GM19468 (cell line): ENCODE results near the gene SLC25A6.
"Not testable (repeated sequence)": the region's sequence is repeated elsewhere in the genome, so short reads cannot be mapped to it uniquely, and the experiment has no call there.

ENCODE experiments used
- ATAC-seq: cut with Tn5 transposase; IDR thresholded peaks from one replicate; pipeline ENCODE4 v1.9.1; 2021; ENCODE audit warnings: mild to moderate bottlenecking, moderate library complexity, moderate number of reproducible peaks; ENCODE audit not compliant: unreplicated experiment; ENCODE audit errors: extremely low read depth

Gene SLC25A6

DNA sequence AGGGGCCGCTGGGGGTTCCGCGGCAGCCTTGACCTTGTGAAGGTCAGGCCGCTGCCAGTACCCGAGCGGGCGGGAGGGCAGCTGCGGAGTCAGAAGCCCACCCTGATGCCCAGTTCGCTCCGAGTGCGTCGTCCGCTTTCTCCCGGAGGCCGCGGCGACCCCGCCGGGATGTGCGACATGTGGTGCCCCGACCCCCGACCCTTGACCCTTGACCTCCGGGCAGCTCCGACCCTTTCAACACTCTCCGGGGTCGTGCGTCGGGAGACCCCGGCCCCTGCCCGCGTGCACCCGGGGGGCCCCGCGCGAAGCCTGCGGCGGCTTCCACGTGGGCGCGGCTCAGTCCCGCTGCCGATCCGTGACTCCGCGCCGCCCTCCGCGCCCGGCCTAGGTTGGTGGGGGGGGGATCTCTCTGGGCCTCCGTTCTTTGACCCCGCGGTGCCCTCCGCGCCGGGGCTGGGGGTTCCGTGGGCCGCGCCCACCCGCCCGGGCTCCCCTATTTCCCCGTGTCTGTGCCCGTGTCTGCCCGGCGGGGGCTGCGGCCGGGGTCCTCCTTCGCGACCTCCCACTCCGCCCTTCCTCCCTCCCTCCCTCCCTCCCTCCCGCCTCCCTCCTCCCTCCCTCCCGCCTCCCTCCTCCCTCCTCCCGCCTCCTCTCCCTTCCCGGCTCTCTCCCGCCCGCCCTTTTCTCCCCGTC is 609 bp upstream of the SLC25A6 start:
- no peak for ATAC-seq

DNA sequence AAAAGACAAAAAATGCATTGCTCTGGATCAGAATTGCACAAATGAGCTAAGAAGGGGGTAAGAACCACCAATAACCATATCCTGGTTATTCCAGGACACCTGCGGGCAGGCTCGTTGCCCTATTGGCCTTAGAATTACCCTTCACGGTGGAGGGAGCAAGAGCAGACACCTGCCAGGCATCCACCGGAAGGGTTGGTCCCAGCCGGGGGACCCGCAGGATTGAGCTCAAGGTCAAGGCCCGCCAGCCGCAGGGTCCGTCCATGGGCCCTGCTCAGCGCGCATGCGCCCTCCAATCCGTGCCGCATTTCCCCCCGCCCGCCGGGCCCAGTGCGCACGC is 575 bp downstream of the SLC25A6 start:
- ATAC-seq, result no peak

DNA sequence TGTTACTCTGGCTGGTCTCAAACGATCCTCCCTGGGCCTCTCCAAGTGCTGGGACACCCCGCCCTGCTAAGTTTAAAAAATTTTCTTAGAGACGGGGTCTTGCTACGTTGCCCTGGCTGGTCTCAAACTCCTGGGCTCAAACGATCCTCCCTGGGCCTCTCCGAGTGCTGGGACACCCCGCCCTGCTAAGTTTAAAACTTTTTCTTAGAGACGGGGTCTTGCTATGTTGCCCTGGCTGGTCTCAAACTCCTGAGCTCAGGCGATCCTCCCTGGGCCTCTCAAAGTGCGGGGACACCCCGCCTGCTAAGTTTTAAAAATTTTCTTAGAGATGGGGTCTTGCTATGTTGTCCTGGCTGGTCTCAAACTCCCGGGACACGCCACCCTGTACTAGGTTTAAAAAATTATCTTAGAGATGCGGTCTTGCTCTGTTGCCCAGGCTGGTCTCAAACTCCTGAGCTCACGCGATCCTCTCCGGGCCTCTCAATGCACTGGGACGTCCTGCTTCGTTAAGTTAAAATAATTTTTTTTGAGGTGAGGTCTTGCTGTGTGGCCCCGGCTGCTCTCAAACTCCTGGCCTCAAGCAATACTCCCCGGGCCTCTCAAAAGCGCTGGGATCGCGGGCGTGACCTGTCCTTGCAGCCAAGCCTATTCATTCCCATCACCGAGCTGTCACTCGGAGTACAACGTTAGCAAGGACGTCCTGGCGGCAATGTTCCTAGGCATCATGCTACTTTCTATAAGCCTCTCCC is 1.1 kb downstream of the SLC25A6 start:
- ATAC-seq, result no peak

DNA sequence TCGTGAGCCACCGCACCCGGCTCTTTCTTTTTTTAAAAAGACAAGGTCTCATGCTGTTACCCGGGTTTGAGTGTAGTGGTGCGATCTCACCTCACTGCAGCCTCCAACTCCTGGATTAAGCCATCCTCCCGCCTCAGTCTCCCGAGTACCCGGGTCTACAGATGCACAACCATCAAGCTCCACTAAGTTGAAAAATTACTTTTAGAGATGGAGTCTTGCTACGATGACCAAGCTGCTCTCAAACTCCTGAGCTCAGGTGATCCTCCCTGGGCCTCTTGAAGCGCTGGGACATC is 2.0 kb downstream of the SLC25A6 start:
- no peak for ATAC-seq

DNA sequence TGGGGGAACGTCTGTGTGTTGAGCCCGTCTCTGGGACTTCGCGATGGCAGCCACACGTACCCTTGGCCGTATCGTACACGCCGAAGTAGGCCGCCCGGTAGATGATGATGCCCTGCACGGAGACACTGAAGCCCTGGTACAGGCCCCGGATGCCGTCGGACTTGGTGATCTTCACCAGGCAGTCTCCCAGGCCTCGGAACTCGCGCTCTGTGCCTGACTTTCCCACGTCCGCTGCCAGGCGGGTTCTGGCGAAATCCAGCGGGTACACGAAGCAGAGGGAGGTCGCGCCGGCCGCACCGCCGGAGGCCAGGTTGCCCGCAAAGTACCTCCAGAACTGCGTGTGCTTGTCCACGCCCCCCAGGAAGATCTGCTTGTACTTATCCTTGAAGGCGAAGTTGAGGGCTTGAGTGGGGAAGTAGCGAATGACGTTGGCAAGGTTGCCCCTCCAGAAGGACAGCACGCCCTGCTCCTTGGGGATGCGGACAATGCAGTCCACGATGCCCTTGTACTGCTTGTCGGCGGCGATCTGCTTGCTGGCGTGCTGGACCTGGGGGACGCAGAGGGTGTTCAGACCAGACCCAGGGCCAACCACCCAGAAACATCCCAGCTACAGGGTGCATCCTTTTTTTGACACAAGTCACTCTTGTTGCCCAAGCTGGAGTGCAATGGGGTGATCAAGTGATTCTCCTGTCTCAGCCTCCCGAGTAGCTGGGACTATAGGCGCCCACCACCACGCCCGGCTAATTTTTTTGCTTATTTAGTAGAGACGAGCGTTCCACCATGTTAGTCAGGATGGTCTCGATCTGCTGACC is 2.5 kb downstream of the SLC25A6 start:
- no peak for ATAC-seq

DNA sequence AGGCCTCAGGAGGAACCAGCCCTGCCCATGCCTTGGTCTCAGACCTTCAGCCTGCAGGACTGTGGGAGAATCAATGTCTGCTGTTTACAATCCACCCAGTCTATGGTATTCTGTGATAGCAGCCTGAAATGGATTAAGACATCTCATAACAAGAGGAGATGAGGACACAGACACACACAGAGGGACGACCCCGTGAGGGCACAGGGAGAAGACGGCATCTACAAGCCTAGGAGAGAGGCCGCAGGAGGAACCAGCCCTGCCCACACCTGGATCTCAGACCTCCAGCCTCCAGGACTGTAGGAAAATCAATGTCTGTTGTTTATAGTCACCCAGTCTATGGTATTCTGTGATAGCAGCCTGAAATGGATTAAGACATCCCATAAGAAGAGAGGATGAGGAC is 3.3 kb downstream of the SLC25A6 start:
- ATAC-seq, result no peak

DNA sequence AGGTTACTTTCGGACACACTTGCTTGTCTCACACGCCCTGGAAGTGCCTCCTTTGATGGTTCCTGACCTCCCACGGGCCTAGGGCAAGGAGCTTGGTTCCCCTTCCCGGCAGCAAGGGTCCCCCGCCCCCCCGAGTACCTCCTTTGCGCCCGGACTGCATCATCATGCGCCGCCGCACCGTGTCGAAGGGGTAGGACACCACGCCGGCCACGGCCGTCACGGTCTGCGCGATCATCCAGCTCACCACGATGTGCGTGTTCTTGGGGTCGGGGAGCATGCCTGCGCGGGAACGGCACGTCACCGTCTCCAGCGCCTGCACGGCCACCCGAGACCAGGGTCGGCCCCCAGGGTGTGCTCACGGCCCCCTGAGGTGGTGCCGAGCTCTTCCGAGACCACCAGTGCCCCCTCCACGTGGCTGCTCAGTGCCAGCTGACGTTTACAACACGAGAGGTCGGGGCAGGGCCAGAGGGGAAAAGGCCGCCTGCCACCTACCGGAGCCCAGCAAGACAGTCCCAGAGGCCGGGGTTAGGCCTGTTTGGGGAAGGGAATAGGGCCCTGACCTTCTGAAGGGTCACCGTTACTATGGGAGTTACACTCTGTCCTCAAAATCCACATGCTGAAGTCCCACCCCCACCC is 4.7 kb downstream of the SLC25A6 start:
- no peak for ATAC-seq

DNA sequence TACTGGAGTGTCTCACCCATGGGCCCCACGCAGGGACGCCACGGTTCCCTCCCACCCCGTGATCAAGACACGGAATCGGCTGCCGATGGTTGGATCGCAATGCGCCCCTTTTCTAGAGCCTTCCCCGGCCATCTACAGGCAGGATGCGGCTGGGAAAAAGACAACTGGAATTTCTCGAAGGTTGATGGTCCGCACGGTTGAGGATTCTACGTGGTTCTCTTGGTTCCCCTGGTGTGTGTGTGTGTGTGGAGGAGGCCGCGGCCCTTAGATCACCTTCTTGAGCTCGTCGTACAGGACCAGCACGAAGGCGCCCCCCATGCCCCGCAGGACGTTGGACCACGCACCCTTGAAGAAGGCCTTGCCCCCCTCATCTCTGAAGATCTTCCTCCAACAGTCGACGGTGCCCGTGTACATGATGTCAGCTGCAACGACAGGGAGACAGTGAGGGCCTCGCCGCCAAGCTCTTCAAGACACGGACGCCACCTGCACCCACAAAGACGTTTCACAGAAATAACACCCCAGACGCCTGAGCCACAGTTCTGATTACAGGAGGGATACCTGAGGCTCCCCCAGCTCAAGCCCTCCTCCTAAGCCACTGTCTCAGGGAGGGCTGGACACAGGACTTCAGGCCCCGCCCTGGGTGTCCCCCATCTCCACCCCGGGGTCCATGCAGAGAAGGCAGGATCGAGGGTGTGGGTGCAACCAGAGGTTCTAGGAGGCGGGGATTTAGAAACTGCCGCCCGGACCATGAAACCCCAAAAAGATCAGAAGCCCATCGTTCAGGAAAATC is 5.4 kb downstream of the SLC25A6 start:
- no peak for ATAC-seq

DNA sequence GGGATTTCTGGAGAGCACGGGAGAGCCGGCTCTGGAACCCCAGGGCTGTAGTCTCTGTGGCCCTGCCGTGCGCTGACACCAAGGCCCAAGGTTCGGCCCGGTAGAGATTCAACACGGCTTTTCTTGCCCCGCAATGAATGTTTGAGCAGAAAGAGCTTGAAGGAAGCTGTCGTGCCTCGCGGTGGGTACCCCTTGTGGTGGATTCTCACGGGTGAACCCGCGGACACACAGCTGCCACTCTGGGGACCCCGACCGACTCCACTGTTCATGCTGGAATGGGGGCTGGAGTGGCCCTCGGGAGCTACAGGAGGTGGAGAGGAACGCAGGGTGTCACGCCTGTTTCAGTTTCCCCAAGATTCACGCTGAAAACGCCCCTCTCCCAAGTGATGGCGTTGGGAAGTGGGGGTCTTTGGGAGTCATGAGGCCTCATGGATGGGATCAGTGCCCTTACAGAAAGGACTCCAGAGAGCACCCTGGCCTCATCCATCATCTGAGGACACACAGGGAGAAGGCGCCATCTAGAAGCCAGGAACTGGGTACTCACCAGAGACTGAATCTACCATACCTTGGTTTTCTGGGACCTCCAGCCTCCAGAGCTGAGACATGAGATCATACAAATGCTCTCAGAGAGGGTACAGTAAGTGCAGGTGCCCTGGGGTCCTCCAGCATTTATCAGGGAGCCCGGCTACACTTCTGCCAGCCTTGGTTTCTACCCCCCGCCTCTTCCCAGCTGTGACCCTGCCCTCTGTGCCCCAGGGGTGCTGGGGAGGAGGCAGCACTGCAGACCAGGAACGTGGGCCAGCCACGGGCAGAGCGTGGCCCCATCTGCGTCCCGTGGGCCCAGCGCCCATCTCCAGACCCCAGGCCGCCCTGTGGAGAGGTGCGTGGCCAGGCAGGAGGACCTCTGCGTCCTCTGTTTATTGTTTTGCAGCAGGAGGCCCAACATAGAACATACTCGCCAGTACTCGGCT is 6.4 kb downstream of the SLC25A6 start:
- ATAC-seq, result no peak

DNA sequence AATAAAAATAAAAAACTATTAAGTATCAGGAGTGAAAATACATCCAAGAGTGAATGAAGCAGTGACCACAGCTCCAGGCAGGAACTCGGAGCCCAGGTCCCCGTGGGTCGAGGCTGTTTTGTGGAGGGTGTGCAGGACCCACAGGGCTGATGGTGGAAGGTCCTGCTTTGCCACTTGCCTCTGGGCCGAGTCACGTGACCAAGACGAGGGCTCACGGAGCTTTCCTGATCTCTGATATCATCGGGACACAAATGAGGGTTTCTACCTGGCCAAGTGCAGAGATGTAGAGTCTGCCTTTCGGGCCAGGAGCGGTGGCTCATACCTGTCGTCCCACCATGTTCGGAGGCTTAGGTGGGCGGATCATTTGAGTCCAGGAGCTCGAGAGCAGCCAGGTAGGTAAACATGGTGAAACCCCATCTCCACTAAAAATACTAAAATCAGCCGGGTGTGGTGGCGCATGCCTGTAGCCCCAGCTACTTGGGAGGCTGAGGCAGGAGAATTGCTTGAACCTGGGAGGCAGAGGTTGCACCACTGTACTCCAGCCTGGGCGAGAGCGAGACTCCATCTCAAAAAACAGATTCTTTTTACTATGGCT is 7.2 kb downstream of the SLC25A6 start:
- ATAC-seq, result no peak

DNA sequence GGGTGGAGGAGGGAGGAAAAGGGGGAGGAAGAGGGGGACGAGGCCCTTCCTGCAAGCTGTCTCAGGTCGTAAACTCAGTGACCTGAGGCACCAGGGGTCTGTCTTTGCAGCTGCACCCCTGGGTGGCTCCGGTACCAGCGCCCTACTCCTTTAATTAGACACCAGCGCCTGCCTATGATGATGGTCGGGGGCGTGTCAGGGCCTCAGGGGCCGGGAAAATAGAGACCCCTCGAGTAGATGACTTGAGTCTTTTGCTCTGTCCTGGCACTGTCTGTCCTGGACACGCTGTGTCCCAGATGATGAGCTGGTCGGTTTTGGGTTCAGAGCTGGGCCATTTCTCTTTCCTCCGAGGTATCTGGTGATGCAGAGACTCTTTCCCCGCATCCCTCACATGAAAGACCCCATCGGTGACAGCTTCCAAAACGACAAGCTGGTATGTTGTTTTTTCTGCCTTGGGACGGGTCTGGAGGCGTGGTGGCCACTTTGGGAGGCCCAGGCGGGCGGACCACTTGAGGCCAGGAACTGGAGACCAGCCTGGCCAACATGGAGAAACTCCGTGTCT is 11.2 kb downstream of the SLC25A6 start:
- no peak for ATAC-seq

DNA sequence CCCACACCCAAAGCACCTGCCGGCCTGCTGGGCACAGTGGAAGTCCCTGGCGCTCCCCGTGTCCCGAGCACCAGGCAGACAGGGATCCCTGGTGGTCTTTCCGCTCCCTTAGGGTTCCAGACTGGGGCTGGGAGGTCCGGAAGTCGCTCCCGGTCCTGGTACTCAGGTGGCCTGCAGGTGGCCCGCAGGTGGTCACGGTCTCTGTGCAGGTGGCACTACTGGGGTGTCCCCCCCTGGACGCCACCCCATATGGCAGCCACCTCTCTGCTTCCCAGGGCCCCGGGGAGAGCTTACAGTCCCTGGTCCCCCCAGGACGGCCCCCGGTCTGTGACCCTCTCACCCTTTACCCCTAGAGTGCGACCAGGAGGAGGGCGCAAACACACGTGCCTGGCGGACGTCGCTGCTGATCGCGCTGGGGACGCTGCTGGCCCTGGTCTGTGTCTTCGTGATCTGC is 13.6 kb downstream of the SLC25A6 start:
- ATAC-seq, result no peak

DNA sequence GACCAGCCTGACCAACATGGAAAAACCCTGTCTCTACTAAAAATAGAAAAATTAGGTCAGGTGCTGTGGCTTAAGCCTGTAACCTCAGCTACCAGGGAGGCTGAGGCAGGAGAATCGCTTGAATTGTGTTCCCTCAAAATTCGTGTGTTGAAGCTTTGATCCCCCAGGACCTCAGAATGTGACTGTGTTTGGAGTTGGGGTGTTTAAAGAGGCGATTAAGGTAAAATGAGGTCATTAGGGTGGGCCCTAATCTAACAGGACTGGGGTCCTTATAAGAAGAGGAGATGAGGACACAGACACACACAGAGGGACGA is 23.6 kb downstream of the SLC25A6 start:
- no peak for ATAC-seq

DNA sequence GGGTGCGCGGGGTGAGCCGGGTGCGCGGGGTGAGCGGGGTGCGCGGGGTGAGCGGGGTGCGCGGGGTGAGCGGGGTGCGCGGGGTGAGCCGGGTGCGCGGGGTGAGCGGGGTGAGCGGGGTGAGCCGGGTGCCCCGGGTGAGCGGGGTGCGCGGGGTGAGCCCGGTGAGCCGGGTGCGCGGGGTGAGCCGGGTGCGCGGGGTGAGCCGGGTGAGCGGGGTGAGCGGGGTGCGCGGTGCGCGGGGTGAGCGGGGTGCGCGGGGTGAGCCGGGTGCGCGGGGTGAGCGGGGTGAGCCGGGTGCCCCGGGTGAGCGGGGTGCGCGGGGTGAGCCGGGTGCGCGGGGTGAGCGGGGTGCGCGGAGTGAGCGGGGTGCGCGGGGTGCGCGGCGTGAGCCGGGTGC is 25.6 kb downstream of the SLC25A6 start:
- ATAC-seq, result not testable (repeated sequence)

DNA sequence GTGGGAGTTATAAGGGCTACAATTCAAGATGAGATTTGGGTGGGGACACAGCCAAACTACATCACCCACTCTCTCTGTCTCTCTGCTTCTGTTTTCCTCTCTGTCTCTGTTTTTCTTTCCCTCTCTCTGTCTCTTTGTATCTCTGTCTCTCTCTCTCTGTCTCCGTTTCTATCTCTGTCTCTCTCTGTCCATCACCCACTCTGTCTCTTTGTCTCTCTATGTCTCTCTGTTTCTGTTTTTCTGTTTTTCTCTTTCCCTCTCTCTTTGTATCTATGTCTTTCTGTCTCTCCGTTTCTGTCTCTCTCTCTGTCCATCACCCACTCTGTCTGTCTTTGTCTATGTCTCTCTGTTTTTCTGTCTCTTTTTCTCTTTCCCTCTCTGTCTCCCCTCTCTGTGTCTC is 30.0 kb downstream of the SLC25A6 start:
- no peak for ATAC-seq

DNA sequence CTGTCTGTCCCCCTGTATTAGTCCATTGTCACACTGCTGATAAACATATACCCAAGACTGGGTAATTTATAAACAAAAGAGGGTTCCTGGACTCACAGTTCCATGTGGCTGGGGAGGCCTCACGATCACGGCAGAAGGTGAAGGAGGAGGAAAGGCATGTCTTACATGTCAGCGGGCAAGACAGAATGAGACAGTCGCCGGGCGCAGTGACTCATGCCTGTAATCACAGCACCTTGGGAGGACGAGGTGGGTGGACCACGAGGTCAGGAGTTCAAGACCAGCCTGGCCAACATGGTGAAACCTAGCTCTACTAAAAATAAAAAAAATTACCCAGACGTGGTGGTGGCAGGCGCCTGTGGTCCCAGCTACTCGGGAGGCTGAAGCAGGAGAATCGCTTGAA is 30.6 kb downstream of the SLC25A6 start:
- no peak for ATAC-seq

DNA sequence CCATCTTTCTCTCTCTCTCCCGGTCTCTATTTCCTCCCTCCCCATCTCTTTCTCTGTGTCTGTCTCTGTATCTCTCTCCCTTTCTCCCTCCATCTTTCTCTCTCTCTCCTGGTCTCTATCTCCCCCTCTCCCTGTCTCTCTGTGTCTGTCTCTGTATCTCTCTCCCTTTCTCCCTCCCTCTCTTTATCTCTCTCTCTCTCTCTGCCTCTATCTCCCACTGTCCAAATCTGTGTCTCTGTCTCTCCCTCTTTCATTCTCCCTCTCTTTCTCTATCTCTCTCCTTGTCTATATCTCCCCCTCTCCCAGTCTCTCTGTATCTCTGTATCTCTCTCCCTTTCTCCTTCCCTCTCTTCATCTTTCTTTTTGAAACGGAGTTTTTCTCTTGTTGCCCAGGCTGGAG is 31.7 kb downstream of the SLC25A6 start:
- ATAC-seq, result no peak

DNA sequence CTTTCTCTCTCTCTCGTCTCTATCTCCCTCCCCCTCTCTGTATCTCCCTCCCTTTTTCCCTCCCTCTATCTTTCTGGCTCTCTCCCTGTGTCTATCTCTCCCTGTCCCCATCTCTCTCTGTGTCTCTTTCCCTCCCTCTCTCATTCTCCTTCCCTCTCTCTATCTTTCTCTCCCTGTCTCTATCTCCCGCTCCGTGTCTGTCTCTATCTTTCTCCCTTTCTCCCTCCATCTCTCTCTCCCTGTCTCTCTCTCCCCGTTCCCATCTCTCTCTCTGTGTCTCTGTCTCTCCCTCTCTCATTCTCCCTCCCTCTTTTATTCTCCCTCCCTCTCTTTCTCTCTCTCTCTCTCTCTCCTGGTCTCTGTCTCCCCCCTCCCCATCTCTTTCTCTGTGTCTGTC is 32.4 kb downstream of the SLC25A6 start:
- ATAC-seq, result no peak
